ENCODE measurements around the gene DNAH3.

GRCh38 chr16:21162661-21163151 lies 12.1 kb upstream of the DNAH3 start:
- no peak for TF ChIP-seq SIX5 (IDR thresholded peaks at IDR 0.05; ENCODE audit: low read depth, low read length)
- TF ChIP-seq RAD21 (IDR thresholded peaks at IDR 0.05 in 1 of 2, conservative IDR thresholded peaks at IDR 0.05 in 1 of 2; ENCODE audit: low read depth in 2 of 2, low read length in 2 of 2): no peak
- no peak for TF ChIP-seq CREB1 (IDR thresholded peaks at IDR 0.05)
- TF ChIP-seq CTCF (IDR thresholded peaks at IDR 0.05; ENCODE audit: control extremely low read depth in 1 of 3, insufficient read depth in 1 of 3, low read depth in 1 of 3, low read length in 3 of 3): no peak
- TF ChIP-seq POLR2A (IDR thresholded peaks at IDR 0.05; ENCODE audit: control extremely low read depth in 1 of 2, low read depth in 2 of 2, low read length in 2 of 2): no peak
- TF ChIP-seq SP4 (IDR thresholded peaks at IDR 0.05; ENCODE audit: low read length): no peak
- TF ChIP-seq HDAC6 (IDR thresholded peaks at IDR 0.05; ENCODE audit: low read depth, low read length): no peak
- no peak for TF ChIP-seq SP1 (IDR thresholded peaks at IDR 0.05; ENCODE audit: low read depth, low read length)
- no peak for TF ChIP-seq EZH2 (IDR thresholded peaks at IDR 0.05; ENCODE audit: low read depth, low read length, severe bottlenecking)
- no peak for TF ChIP-seq JUN (IDR thresholded peaks at IDR 0.05; ENCODE audit: low read depth, low read length)

Measured in H1 (cell line).